ENCODE data around the gene EVI5.

EVI5 gene

DNA sequence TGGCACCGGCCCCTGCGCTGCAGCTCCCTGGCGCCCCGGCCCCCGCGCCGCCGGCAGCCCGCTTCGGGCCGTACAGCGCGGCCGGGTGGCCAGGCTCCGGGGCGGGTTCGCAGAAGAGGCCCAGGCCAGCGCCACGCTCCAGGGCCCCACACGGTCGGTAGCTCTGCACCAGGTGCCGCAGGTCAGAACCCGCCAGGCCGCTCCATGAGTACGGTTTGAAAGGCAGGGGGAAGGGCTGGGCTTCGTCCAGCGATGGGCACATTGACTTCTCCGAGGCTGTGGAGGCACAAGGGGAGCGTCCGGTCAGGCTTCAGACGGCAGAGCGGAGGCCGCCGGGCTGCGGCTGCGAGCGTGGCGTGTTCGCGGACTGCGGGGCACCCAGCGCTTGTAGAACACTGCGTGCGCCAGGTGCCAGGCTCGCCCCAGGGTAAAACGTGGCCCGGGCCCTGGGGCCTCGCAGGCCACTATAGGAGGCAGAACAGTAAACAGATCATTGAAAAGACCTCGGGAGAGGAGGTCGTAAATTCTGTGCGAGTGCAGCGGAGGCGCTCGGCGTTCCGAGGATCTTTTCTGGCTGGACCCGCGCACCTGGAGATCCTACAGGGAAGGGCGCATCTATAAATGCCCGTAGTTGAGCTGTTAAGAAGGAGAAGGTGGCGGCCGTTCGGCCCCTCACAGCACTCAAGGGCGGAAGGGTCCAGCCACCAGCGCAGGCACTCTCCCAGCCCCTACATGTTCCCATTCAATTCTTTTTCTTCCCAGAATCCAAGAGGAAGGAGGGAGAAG lies 303.9 kb downstream of the EVI5 start:
- H3K4me3 ChIP-seq (ENCODE audit: low read depth, low read length), result no peak overlapping the region
- no peak for DNase-seq (ENCODE audit: low read depth)
- TF ChIP-seq, protein P1, sequence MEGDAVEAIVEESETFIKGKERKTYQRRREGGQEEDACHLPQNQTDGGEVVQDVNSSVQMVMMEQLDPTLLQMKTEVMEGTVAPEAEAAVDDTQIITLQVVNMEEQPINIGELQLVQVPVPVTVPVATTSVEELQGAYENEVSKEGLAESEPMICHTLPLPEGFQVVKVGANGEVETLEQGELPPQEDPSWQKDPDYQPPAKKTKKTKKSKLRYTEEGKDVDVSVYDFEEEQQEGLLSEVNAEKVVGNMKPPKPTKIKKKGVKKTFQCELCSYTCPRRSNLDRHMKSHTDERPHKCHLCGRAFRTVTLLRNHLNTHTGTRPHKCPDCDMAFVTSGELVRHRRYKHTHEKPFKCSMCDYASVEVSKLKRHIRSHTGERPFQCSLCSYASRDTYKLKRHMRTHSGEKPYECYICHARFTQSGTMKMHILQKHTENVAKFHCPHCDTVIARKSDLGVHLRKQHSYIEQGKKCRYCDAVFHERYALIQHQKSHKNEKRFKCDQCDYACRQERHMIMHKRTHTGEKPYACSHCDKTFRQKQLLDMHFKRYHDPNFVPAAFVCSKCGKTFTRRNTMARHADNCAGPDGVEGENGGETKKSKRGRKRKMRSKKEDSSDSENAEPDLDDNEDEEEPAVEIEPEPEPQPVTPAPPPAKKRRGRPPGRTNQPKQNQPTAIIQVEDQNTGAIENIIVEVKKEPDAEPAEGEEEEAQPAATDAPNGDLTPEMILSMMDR (conservative IDR thresholded peaks at IDR 0.05; ENCODE audit: low read depth, low read length), result no peak

DNA sequence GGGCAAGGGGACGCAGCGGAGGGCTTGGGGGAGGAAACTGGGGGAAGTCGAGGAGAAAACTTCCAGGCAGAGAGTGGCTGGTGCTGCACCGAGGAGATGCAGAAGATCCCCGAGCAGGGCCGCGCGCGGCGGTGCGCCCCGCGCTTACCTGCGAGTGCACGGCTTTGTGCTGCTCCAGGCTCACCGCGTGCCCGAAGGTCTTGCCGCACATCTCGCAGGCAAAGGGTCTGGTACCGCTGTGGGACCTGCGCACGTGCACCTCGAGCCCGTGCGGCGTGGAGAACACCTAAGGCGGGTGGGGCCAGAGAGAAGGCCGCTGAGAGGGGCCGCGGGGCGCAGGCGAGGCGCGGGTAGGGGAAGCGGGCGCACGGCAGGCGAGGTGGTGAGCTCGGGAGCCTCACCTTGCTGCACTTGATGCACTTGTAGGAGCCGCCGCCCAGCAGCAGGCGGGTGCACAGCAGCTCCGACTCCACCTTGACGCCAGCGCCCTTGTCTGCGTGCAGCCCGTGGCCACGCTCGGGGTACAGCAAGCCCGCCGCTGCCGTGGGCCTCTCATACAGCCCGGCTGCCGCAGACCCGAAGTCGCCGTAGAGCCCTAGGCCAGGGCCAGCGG lies 304.6 kb downstream of the EVI5 start:
- no peak for DNase-seq (ENCODE audit: low read depth)
- TF ChIP-seq, protein P1 (conservative IDR thresholded peaks at IDR 0.05; ENCODE audit: low read depth, low read length), result no peak
- H3K4me3 ChIP-seq (ENCODE audit: low read depth, low read length), result no peak overlapping the region

DNA sequence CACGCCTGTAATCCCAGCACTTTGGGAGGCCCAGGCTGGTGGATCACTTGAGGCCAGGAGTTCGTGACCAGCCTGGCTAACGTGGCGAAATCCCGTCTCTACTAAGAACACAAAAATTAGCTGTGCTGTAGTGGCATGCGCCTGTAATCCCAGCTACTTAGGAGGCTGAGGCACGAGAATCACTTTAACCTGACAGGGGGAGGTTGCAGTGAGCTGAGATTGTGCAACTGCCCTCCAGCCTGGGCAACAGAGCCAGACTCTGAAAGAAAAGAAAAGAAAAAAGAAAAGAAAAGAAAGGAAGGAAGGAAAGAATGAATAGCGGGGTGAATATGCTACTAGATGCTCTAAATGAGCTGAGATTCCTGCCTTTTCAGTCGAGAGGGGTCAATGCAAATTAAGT lies 305.3 kb downstream of the EVI5 start:
- TF ChIP-seq, protein P1 (conservative IDR thresholded peaks at IDR 0.05; ENCODE audit: low read depth, low read length), result no peak
- DNase-seq (ENCODE audit: low read depth), result no peak
- H3K4me3 ChIP-seq (ENCODE audit: low read depth, low read length), result no peak overlapping the region

DNA sequence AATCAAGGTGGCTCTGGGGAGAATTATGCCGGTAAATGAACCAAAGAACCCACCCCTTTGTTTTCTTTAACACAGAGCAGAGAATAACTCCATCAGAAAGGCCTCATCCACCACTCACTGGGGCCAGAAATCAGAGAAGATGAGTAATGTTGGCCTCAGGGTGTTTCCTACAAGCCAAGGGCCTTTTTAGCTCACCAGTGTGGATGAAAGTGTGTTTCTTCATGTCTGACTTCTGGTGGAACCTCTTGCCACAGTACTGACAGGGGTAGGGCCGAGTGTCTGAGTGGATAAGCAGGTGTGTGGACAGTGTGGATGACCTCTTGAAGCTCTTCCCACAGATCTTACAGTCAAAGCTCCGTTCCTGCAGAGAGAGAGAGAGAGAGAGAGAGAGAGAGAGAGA lies 306.5 kb downstream of the EVI5 start:
- TF ChIP-seq, protein P1 (conservative IDR thresholded peaks at IDR 0.05; ENCODE audit: low read depth, low read length), result no peak
- H3K4me3 ChIP-seq (ENCODE audit: low read depth, low read length), result no peak overlapping the region
- DNase-seq (ENCODE audit: low read depth), result peak; percentile 38

DNA sequence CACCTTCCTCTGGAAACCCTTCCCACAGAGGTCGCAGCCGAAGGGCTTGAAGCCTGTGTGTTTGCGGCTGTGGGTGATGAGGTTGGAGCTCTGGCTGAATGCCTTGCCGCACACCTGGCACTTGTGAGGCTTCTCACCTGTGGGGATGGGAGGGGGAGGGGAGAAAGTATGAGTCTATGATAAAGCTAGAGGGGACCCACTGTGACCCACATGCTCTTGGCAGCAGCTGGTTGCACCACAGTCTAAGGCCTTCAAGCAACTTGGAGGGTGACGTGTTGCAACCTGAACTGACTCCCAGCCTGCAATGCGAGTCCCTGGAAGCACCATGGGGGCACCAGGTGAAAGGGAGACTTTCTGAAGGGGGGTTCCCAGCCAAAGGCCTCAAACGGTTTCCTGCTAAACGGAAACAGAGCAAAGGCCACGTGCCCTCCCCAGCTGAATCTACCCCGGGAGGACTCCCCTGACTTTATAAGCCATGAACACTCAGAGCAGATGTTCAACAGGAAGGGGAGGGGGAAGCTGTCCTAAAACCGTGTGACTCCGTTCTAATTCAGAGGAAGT lies 308.8 kb downstream of the EVI5 start:
- no peak overlapping the region for H3K4me3 ChIP-seq (ENCODE audit: low read depth, low read length)
- DNase-seq (ENCODE audit: low read depth), result no peak
- TF ChIP-seq, protein P1 (conservative IDR thresholded peaks at IDR 0.05; ENCODE audit: low read depth, low read length), result no peak

DNA sequence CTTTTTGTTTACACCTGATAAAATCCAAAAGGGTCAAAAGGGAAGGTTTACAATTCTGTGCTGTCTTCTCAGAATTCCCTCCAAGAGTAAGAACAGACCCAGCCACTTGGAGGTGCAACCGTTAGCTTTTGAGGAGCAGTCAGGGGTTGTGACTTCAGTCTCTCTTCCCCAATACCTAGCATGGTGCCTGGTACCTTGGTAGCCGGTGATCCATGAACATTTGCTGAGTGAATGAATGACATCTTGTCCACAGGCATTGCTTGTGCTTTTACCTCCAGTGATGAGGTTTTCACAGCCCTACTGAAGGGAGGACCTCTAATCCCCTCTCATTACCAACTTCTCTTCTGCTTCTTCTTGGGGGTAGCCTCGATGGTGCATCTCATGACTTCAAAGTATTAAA lies 309.9 kb downstream of the EVI5 start:
- no peak for DNase-seq (ENCODE audit: low read depth)
- H3K4me3 ChIP-seq (ENCODE audit: low read depth, low read length), result no peak overlapping the region
- TF ChIP-seq, protein P1 (conservative IDR thresholded peaks at IDR 0.05; ENCODE audit: low read depth, low read length), result no peak
